HepG2 (cell line): ENCODE measurements around the gene ZNF48. TPM values are rescaled to one million over a fixed set of nuclear protein-coding genes. Genes with fewer than 3 reads are reported as not detected.

Experiments
- ADNP ChIP-seq: sonication (generic); formaldehyde crosslinking; IDR thresholded peaks from 2 replicates; pipeline ENCODE4 v1.4.0; 2020; ENCODE audit warnings: missing genetic modification reagents
- ELF4 ChIP-seq: sonication (generic); formaldehyde crosslinking; IDR thresholded peaks from 2 replicates; pipeline ENCODE4 v1.5.0; 2020; ENCODE audit warnings: missing genetic modification reagents, mild to moderate bottlenecking, moderate library complexity, borderline replicate concordance
- GATA4 ChIP-seq: sonication (generic); IDR thresholded peaks from 2 replicates; pipeline ENCODE4 v1.6.1; 2016; ENCODE audit warnings: antibody characterized with exemption, low read depth, borderline replicate concordance
- HDAC1 ChIP-seq: sonication (generic); formaldehyde crosslinking; IDR thresholded peaks from 2 replicates; pipeline ENCODE4 v1.5.1; 2020; ENCODE audit warnings: mild to moderate bottlenecking, missing genetic modification reagents
- HMG20A ChIP-seq: IDR thresholded peaks from 2 replicates; pipeline ENCODE4 v1.6.1; 2016; ENCODE audit warnings: borderline replicate concordance
- IKZF1 ChIP-seq: fragments of 450-650 bp; IDR thresholded peaks from 2 replicates; pipeline ENCODE4 v1.7.1; 2016
- POLR2AphosphoS5 ChIP-seq: IDR thresholded peaks from 2 replicates; pipeline ENCODE4 v1.6.1; 2012; ENCODE audit warnings: low read depth, low read length
- PRDM15 ChIP-seq: sonication (generic); formaldehyde crosslinking; IDR thresholded peaks from 2 replicates; pipeline ENCODE4 v1.4.0; 2020; ENCODE audit warnings: missing genetic modification reagents
- TP53 ChIP-seq: sonication (generic); formaldehyde crosslinking; conservative IDR thresholded peaks from 2 replicates; pipeline ENCODE4 v1.4.0; 2020; ENCODE audit warnings: missing genetic modification reagents
- TRAFD1 ChIP-seq: sonication (generic); formaldehyde crosslinking; IDR thresholded peaks from 2 replicates; pipeline ENCODE4 v1.5.1; 2020; ENCODE audit warnings: missing genetic modification reagents, mild to moderate bottlenecking, borderline replicate concordance
- ZBTB34 ChIP-seq: sonication (generic); formaldehyde crosslinking; IDR thresholded peaks from 2 replicates; pipeline ENCODE4 v1.8.0; 2022; ENCODE audit warnings: mild to moderate bottlenecking, missing genetic modification reagents
- ZFP62 ChIP-seq: sonication (generic); formaldehyde crosslinking; IDR thresholded peaks from 2 replicates; pipeline ENCODE4 v1.4.0; 2020; ENCODE audit warnings: missing genetic modification reagents
- ZNF121 ChIP-seq: sonication (generic); formaldehyde crosslinking; IDR thresholded peaks from 2 replicates; pipeline ENCODE4 v1.5.0; 2020; ENCODE audit warnings: mild to moderate bottlenecking, missing genetic modification reagents
- ZNF678 ChIP-seq: sonication (generic); formaldehyde crosslinking; IDR thresholded peaks from 2 replicates; pipeline ENCODE4 v1.4.0; 2020; ENCODE audit warnings: mild to moderate bottlenecking, missing genetic modification reagents
- polyA plus RNA-seq, 8 experiments: library from polyadenylated mRNA; depleted of rRNA in 3 of 8; stranded (reverse) in 7 of 8; unstranded in 1 of 8; fragments of >200 nt; fragmentation: Illumina TruSeq in 4 of 8; extraction: Trizol in 4 of 8; gene quantifications; 2 replicates each; pipeline versions ENCODE4 v1.2.1 to v1.2.3, GENCODE V29; 2011 to 2016; ENCODE audit warnings: low read depth in 4 of 8, missing spikeins in 1 of 8, mixed read lengths in 1 of 8; ENCODE audit not compliant: insufficient read depth in 1 of 8
- total RNA-seq, 5 experiments: library from RNA; depleted of rRNA; stranded (reverse); fragments of >200 nt; fragmentation: Illumina TruSeq; extraction: Trizol; gene quantifications; 2 replicates each; pipeline ENCODE4 v1.2.3, GENCODE V29; 2016; ENCODE audit warnings: low read depth in 1 of 5
- TF ChIP-seq, protein P1 (sequence below): sonication (generic); formaldehyde crosslinking; conservative IDR thresholded peaks from 2 replicates; pipeline ENCODE4 v1.5.0; 2020; ENCODE audit warnings: missing genetic modification reagents
- TF ChIP-seq, protein P2 (sequence below): sonication (generic); formaldehyde crosslinking; IDR thresholded peaks from 2 replicates; pipeline ENCODE4 v1.4.0; 2020; ENCODE audit warnings: missing genetic modification reagents
- TF ChIP-seq, protein P3 (sequence below): sonication (generic); formaldehyde crosslinking; IDR thresholded peaks from 2 replicates; pipeline ENCODE4 v1.8.0; 2022; ENCODE audit warnings: mild to moderate bottlenecking, missing genetic modification reagents, borderline replicate concordance

ZNF48 gene
- total and polyA plus RNA-seq, 2 of the 13 experiments (the other 11 are each of a cell fraction or from before 2014, with no cell fraction given), result 9.9 to 12.3 TPM

DNA sequence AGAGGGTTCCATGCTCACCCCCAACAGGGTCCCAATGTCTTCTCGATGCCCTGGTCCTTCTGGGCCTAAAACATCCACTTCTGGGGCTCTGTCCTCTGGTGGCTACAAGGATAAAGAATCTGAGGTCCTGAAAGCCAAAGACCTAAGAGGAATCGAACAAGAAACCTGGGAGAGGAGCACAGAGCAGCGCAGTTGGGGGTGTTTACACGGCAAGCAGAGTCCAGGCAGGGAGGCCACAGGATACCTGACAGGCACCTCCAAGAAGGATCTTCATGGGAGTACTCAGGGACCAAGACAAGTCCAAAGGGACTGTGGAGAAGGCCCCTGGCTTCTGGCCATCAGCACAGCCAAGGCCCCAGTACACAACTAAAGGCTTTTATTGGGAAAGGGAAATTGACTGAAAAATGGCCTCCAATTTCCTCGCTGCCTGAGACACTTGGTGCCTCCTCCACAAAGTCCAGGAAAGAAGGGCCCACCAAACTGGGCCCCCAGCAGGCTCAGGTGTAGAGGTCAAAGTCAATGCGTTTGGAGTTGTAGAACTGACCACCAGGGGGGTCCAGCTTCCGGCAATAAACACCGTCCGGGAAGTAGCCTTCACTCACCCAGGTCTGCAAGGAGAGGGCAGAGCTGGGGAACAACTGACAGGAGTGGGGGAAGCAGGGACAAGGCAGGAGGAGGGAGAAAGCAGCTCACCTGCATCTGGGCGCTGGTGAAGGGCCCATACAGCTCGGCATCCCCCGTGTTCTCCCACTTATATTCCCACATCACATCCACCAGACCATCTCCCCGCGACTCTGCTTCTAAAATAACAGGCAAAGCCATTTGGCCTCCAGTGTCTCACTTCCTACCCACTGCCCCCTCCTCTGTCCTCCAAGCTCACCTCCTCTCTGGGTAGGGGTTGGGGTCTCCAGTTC is 42.5 kb upstream of the ZNF48 start (continued):
- TF ChIP-seq, protein P1, sequence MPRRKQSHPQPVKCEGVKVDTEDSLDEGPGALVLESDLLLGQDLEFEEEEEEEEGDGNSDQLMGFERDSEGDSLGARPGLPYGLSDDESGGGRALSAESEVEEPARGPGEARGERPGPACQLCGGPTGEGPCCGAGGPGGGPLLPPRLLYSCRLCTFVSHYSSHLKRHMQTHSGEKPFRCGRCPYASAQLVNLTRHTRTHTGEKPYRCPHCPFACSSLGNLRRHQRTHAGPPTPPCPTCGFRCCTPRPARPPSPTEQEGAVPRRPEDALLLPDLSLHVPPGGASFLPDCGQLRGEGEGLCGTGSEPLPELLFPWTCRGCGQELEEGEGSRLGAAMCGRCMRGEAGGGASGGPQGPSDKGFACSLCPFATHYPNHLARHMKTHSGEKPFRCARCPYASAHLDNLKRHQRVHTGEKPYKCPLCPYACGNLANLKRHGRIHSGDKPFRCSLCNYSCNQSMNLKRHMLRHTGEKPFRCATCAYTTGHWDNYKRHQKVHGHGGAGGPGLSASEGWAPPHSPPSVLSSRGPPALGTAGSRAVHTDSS (CRISPR knock-in tag), result no peak
- TF ChIP-seq ZNF121 (CRISPR knock-in tag), result no peak
- no peak for TF ChIP-seq IKZF1
- no peak for TF ChIP-seq HDAC1 (CRISPR knock-in tag)
- no peak for TF ChIP-seq PRDM15
- TF ChIP-seq ADNP, result no peak
- TF ChIP-seq, protein P2, sequence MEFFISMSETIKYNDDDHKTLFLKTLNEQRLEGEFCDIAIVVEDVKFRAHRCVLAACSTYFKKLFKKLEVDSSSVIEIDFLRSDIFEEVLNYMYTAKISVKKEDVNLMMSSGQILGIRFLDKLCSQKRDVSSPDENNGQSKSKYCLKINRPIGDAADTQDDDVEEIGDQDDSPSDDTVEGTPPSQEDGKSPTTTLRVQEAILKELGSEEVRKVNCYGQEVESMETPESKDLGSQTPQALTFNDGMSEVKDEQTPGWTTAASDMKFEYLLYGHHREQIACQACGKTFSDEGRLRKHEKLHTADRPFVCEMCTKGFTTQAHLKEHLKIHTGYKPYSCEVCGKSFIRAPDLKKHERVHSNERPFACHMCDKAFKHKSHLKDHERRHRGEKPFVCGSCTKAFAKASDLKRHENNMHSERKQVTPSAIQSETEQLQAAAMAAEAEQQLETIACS (CRISPR knock-in tag), result no peak
- TF ChIP-seq TRAFD1 (CRISPR knock-in tag), result no peak
- TF ChIP-seq TP53 (CRISPR knock-in tag), result no peak
- TF ChIP-seq GATA4, result no peak
- no peak for TF ChIP-seq ZBTB34 (CRISPR knock-in tag)
- TF ChIP-seq POLR2AphosphoS5, result no peak; the same call in none of the 2 replicates
- TF ChIP-seq ELF4 (CRISPR knock-in tag), result no peak
- no peak for TF ChIP-seq HMG20A (CRISPR knock-in tag)
- TF ChIP-seq, protein P3, sequence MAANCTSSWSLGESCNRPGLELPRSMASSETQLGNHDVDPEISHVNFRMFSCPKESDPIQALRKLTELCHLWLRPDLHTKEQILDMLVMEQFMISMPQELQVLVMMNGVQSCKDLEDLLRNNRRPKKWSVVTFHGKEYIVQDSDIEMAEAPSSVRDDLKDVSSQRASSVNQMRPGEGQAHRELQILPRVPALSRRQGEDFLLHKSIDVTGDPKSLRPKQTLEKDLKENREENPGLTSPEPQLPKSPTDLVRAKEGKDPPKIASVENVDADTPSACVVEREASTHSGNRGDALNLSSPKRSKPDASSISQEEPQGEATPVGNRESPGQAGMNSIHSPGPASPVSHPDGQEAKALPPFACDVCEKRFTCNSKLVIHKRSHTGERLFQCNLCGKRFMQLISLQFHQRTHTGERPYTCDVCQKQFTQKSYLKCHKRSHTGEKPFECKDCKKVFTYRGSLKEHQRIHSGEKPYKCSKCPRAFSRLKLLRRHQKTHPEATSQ (CRISPR knock-in tag), result 0 out of 2 replicates have a peak, but pooled peaks have one; percentile 67
- no peak for TF ChIP-seq ZFP62
- TF ChIP-seq ZNF678, result no peak
